ENCODE data around the gene PDZK1IP1.

Gene PDZK1IP1

DNA sequence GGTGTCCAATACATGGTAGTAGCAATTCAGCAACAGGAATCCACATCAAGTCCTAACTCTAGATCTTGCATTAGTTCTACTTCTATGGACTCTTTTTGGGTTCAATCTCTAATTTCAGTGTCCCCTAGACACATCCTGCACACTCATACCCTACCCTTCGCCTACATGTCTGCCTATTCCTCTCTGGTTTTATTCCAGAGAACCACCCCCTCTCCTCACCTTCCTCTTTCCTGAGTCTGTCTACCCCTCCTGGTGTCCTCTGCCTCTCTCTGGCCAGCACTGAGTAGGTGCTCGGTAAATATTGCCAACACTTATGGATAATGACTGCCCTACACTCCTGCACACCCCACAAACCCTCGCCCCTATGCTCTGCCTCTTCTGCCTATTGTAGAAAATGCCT, 32.6 kb upstream of the PDZK1IP1 start:
- Histone ChIP-seq H3K4me3 (ENCODE audit: low read length) (no peak overlapping the region), H3K27ac (ENCODE audit: low read length) (no peak overlapping the region), H3F3A (ENCODE audit: insufficient read depth, low read length) (no peaks in the 10 kb centered on the region), H2AFZ (ENCODE audit: low read length) (no peak overlapping the region), H3K4me2 (ENCODE audit: low read depth, low read length) (no peak overlapping the region), H3K9ac (ENCODE audit: low read length) (no peak overlapping the region), H3K27me3 (replicated peaks; ENCODE audit: insufficient read depth, low read length) (peaks cover 41% of the 10 kb centered on the region), H3K9me2 (replicated peaks; ENCODE audit: insufficient read depth, low read length) (no peaks in the 10 kb centered on the region), H3K36me3 (replicated peaks; ENCODE audit: insufficient read depth, low read length) (no peaks in the 10 kb centered on the region), H3K4me1 (ENCODE audit: low read length) (no peaks in the 10 kb centered on the region), H3K9me3 (replicated peaks; ENCODE audit: insufficient read depth, low read length) (no peaks in the 10 kb centered on the region), H4K20me1 (ENCODE audit: insufficient read depth, low read length) (no peaks in the 10 kb centered on the region), H3K79me2 (ENCODE audit: low read length) (no peaks in the 10 kb centered on the region)
- DNase-seq = no peak
- TF ChIP-seq EZH2phosphoT487 (IDR thresholded peaks at IDR 0.05; ENCODE audit: low read length) = no peak
- TF ChIP-seq, protein P1, sequence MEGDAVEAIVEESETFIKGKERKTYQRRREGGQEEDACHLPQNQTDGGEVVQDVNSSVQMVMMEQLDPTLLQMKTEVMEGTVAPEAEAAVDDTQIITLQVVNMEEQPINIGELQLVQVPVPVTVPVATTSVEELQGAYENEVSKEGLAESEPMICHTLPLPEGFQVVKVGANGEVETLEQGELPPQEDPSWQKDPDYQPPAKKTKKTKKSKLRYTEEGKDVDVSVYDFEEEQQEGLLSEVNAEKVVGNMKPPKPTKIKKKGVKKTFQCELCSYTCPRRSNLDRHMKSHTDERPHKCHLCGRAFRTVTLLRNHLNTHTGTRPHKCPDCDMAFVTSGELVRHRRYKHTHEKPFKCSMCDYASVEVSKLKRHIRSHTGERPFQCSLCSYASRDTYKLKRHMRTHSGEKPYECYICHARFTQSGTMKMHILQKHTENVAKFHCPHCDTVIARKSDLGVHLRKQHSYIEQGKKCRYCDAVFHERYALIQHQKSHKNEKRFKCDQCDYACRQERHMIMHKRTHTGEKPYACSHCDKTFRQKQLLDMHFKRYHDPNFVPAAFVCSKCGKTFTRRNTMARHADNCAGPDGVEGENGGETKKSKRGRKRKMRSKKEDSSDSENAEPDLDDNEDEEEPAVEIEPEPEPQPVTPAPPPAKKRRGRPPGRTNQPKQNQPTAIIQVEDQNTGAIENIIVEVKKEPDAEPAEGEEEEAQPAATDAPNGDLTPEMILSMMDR (IDR thresholded peaks at IDR 0.05; ENCODE audit: low read length) = no peak
- TF ChIP-seq EZH2 (optimal IDR thresholded peaks at IDR 0.05; ENCODE audit: low read depth, low read length) = no peak

GRCh38 chr1:47219590-47220220, 29.9 kb upstream of the PDZK1IP1 start:
- no peak overlapping the region for H3K4me2 ChIP-seq (ENCODE audit: low read depth, low read length)
- no peaks in the 10 kb centered on the region for H3F3A ChIP-seq (ENCODE audit: insufficient read depth, low read length)
- no peaks in the 10 kb centered on the region for H3K9me3 ChIP-seq (replicated peaks; ENCODE audit: insufficient read depth, low read length)
- DNase-seq = no peak
- no peak overlapping the region for H2AFZ ChIP-seq (ENCODE audit: low read length)
- H3K79me2 ChIP-seq (ENCODE audit: low read length) = no peaks in the 10 kb centered on the region
- no peak overlapping the region for H3K9ac ChIP-seq (ENCODE audit: low read length)
- no peak overlapping the region for H3K4me3 ChIP-seq (ENCODE audit: low read length)
- no peaks in the 10 kb centered on the region for H3K36me3 ChIP-seq (replicated peaks; ENCODE audit: insufficient read depth, low read length)
- no peaks in the 10 kb centered on the region for H4K20me1 ChIP-seq (ENCODE audit: insufficient read depth, low read length)
- H3K27me3 ChIP-seq (replicated peaks; ENCODE audit: insufficient read depth, low read length) = peaks cover 17% of the 10 kb centered on the region
- no peak overlapping the region for H3K27ac ChIP-seq (ENCODE audit: low read length)
- TF ChIP-seq, protein P1 (IDR thresholded peaks at IDR 0.05; ENCODE audit: low read length) = no peak
- TF ChIP-seq EZH2 (optimal IDR thresholded peaks at IDR 0.05; ENCODE audit: low read depth, low read length) (no peak), EZH2phosphoT487 (IDR thresholded peaks at IDR 0.05; ENCODE audit: low read length) (no peak)
- no peaks in the 10 kb centered on the region for H3K4me1 ChIP-seq (ENCODE audit: low read length)
- no peaks in the 10 kb centered on the region for H3K9me2 ChIP-seq (replicated peaks; ENCODE audit: insufficient read depth, low read length)

DNA sequence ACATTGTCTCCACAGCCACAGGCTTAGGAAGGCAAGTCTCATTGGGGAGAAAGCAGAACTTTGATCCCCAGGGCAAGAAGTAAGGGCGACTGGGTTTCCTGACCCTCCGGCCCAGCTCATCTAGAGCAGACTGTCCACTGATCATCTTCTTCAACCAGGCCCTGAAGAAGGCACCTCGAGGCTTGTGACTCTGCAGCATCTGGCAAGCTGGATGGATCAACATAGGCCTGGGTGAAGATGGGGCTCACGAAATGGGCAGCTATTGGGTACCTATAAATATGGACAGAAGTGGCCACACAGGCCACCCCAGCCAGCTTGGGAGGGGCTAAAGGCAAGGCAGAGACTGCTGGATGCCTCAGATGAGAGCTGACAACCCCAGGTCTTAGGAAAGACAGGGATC, 29.2 kb upstream of the PDZK1IP1 start:
- Histone ChIP-seq H3K9me2 (replicated peaks; ENCODE audit: insufficient read depth, low read length) (no peaks in the 10 kb centered on the region), H3K36me3 (replicated peaks; ENCODE audit: insufficient read depth, low read length) (no peaks in the 10 kb centered on the region)
- no peak for TF ChIP-seq EZH2phosphoT487 (IDR thresholded peaks at IDR 0.05; ENCODE audit: low read length)
- no peak for TF ChIP-seq EZH2 (optimal IDR thresholded peaks at IDR 0.05; ENCODE audit: low read depth, low read length)
- TF ChIP-seq, protein P1 (IDR thresholded peaks at IDR 0.05; ENCODE audit: low read length) = no peak

More for the DNA sequence above, 29.2 kb upstream of the PDZK1IP1 start:
- H2AFZ ChIP-seq (ENCODE audit: low read length) = no peak overlapping the region
- H3K4me2 ChIP-seq (ENCODE audit: low read depth, low read length) = no peak overlapping the region
- no peaks in the 10 kb centered on the region for H4K20me1 ChIP-seq (ENCODE audit: insufficient read depth, low read length)
- H3K27me3 ChIP-seq (replicated peaks; ENCODE audit: insufficient read depth, low read length) = peaks cover 10% of the 10 kb centered on the region
- no peaks in the 10 kb centered on the region for H3K4me1 ChIP-seq (ENCODE audit: low read length)
- no peak overlapping the region for H3K27ac ChIP-seq (ENCODE audit: low read length)
- no peaks in the 10 kb centered on the region for H3F3A ChIP-seq (ENCODE audit: insufficient read depth, low read length)
- no peak for DNase-seq
- no peak overlapping the region for H3K4me3 ChIP-seq (ENCODE audit: low read length)
- H3K79me2 ChIP-seq (ENCODE audit: low read length) = no peaks in the 10 kb centered on the region
- no peaks in the 10 kb centered on the region for H3K9me3 ChIP-seq (replicated peaks; ENCODE audit: insufficient read depth, low read length)
- no peak overlapping the region for H3K9ac ChIP-seq (ENCODE audit: low read length)
